NT2/D1 (cell line): Measurements from ENCODE around the gene INPP1.

Source experiments
- SUZ12 ChIP-seq: IDR thresholded peaks from 2 replicates; pipeline ENCODE4 v1.6.1; 2011; ENCODE audit not compliant: insufficient read length, insufficient read depth; ENCODE audit errors: extremely low read depth
- YY1 ChIP-seq: IDR thresholded peaks from 2 replicates; pipeline ENCODE4 v1.6.1; 2011; ENCODE audit not compliant: insufficient read length, insufficient read depth
- ZNF274 ChIP-seq: IDR thresholded peaks from 2 replicates; pipeline ENCODE4 v1.6.1; 2011; ENCODE audit warnings: mild to moderate bottlenecking, low read depth, low read length

DNA sequence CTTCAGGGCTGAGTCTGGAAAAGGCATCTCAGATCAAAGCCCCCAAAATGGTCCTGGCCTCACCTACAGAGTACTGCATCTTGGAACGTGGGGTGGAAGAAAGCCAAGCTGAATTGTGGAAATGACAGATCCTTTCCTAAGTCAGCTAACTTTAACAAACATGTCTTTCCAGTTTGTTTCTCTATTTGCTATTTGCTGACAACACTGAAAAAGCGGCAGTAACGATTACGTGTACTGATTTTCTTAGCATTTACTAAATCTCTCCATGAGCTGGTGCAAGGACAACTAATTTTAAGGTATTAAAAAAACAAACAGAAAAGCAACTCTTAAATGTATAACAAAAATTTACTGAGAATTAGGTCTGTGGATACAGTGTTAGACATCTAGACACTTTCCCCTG, 24.9 kb upstream of the INPP1 start:
- TF ChIP-seq ZNF274 (no peak), SUZ12 (no peak), YY1 (no peak)
